H1 (cell line): ENCODE data around the gene KLRC2. TPM values are rescaled to one million over a fixed set of nuclear protein-coding genes. Genes with fewer than 3 reads are reported as not detected.

Experiments used
- CTCF ChIA-PET: fragments of 300-600 bp; sonication (Branson Sonifier 250); formaldehyde crosslinking; loops from one replicate; lab custom pipeline; 2021; ENCODE audit not compliant: partially characterized antibody; lab: Charles Lee
- POLR2A ChIA-PET: fragments of 300-600 bp; sonication (Branson Sonifier 250); formaldehyde crosslinking; loops from one replicate; lab custom pipeline; 2021; ENCODE audit warnings: inconsistent platforms; ENCODE audit not compliant: partially characterized antibody; lab: Charles Lee
- DNase-seq, 2 experiments: peaks; one replicate each; pipeline versions ENCODE4 v3.0.0 to v3.0.0-alpha.2; 2010 to 2022; ENCODE audit warnings: low spot score in 2 of 2, low read depth in 1 of 2, mixed read lengths in 1 of 2
- FAIRE-seq: peaks from 2 replicates; lab custom pipeline; 2011; peaks lifted over from hg19 to GRCh38; lab: Jason Lieb, UNC
- H2AFZ ChIP-seq: 2 replicates; pipeline ENCODE4 v1.8.1; 2012; ENCODE audit warnings: low read length, inconsistent platforms
- H2AK5ac ChIP-seq: 2 replicates; pipeline ENCODE4 v1.6.1; 2013; ENCODE audit warnings: low read depth, low read length
- H2BK120ac ChIP-seq: replicated peaks from 2 replicates; pipeline ENCODE3; 2013; ENCODE audit warnings: low read depth, low read length, inconsistent platforms
- H2BK12ac ChIP-seq: 2 replicates; pipeline ENCODE4 v1.6.1; 2013; ENCODE audit warnings: low read depth, low read length
- H2BK15ac ChIP-seq: 2 replicates; pipeline ENCODE4 v1.6.1; 2013; ENCODE audit warnings: low read length
- H2BK20ac ChIP-seq: 2 replicates; pipeline ENCODE4 v1.6.1; 2013; ENCODE audit warnings: low read length
- H2BK5ac ChIP-seq: 2 replicates; pipeline ENCODE4 v1.6.1; 2013; ENCODE audit warnings: low read depth, low read length
- H3K14ac ChIP-seq: 2 replicates; pipeline ENCODE4 v1.6.1; 2013; ENCODE audit warnings: inconsistent platforms; ENCODE audit not compliant: insufficient read length
- H3K18ac ChIP-seq: 2 replicates; pipeline ENCODE4 v1.6.1; 2013; ENCODE audit warnings: low read length; ENCODE audit errors: extremely low read depth
- H3K23ac ChIP-seq: 2 replicates; pipeline ENCODE4 v1.6.1; 2013; ENCODE audit warnings: inconsistent platforms; ENCODE audit not compliant: insufficient read length
- H3K23me2 ChIP-seq: 2 replicates; pipeline ENCODE4 v1.6.1; 2013; ENCODE audit warnings: low read depth, low read length
- H3K27ac ChIP-seq: 2 replicates; pipeline ENCODE4 v1.6.1; 2011; ENCODE audit warnings: low read depth, low read length, inconsistent platforms
- H3K27me3 ChIP-seq, 4 experiments: replicated peaks in 1 of 4; 1 replicate in 1 of 4; 2 replicates in 3 of 4; pipeline versions ENCODE4 v1.6.1 to v1.8.1; 2011 to 2013; ENCODE audit warnings: low read length in 3 of 4, mild to moderate bottlenecking in 3 of 4, inconsistent platforms in 2 of 4, mixed read lengths in 2 of 4, moderate library complexity in 1 of 4; ENCODE audit not compliant: control insufficient read depth in 3 of 4, insufficient read depth in 3 of 4; ENCODE audit errors: extremely low read depth in 1 of 4
- H3K36me3 ChIP-seq, 4 experiments: 2 replicates each; pipeline versions ENCODE4 v1.6.1 to v1.8.1; 2011 to 2013; ENCODE audit warnings: mild to moderate bottlenecking in 4 of 4, low read length in 3 of 4, moderate library complexity in 2 of 4, control low read depth in 1 of 4, inconsistent platforms in 1 of 4; ENCODE audit not compliant: insufficient read depth in 4 of 4, control insufficient read depth in 2 of 4
- H3K4ac ChIP-seq: replicated peaks from 2 replicates; pipeline ENCODE3; 2013; ENCODE audit warnings: low read length, low read depth, mixed read lengths, inconsistent platforms; ENCODE audit not compliant: insufficient read length
- H3K4me1 ChIP-seq, 4 experiments: replicated peaks in 1 of 4; 1 replicate in 1 of 4; 2 replicates in 3 of 4; pipeline versions ENCODE4 v1.6.1 to v1.8.1; 2011 to 2013; ENCODE audit warnings: low read length in 3 of 4, inconsistent platforms in 2 of 4, mixed read lengths in 1 of 4; ENCODE audit not compliant: insufficient read depth in 4 of 4, control insufficient read depth in 3 of 4
- H3K4me2 ChIP-seq, 2 experiments: 2 replicates each; pipeline versions ENCODE4 v1.6.1 to v1.8.1; 2011 to 2013; ENCODE audit warnings: low read depth in 2 of 2, low read length in 2 of 2, control low read depth in 1 of 2, inconsistent platforms in 1 of 2, mild to moderate bottlenecking in 1 of 2; ENCODE audit not compliant: insufficient read depth in 1 of 2
- H3K4me3 ChIP-seq, 4 experiments: fragments of 200-600, 300-600 bp in 1 of 4; sonication (generic), shearing (Covaris generic), sonication (Bioruptor Twin) in 1 of 4; 2 replicates each; pipeline versions ENCODE4 v1.5.1 to v1.8.1; 2011 to 2016; ENCODE audit warnings: low read length in 4 of 4, low read depth in 3 of 4, control low read depth in 2 of 4, inconsistent platforms in 2 of 4, mild to moderate bottlenecking in 2 of 4, mixed read lengths in 1 of 4, moderate library complexity in 1 of 4; ENCODE audit not compliant: insufficient read depth in 2 of 4; ENCODE audit errors: extremely low read depth in 1 of 4
- H3K56ac ChIP-seq: replicated peaks from 2 replicates; pipeline ENCODE3; 2013; ENCODE audit warnings: low read depth, mild to moderate bottlenecking, mixed read lengths, low read length, inconsistent platforms; ENCODE audit not compliant: insufficient read length
- H3K79me1 ChIP-seq: 2 replicates; pipeline ENCODE4 v1.6.1; 2013; ENCODE audit warnings: low read depth, low read length, control low read depth
- H3K79me2 ChIP-seq, 2 experiments: 2 replicates each; pipeline versions ENCODE4 v1.6.1 to v1.8.1; 2012 to 2013; ENCODE audit warnings: low read length in 2 of 2, mild to moderate bottlenecking in 2 of 2, inconsistent platforms in 1 of 2; ENCODE audit not compliant: insufficient read depth in 2 of 2, control insufficient read depth in 1 of 2
- H3K9ac ChIP-seq, 4 experiments: replicated peaks in 1 of 4; 1 replicate in 1 of 4; 2 replicates in 3 of 4; pipeline versions ENCODE4 v1.6.1 to v1.8.1; 2011 to 2013; ENCODE audit warnings: low read depth in 3 of 4, low read length in 3 of 4, control low read depth in 2 of 4, mild to moderate bottlenecking in 2 of 4, moderate library complexity in 2 of 4, inconsistent platforms in 1 of 4; ENCODE audit errors: extremely low read depth in 1 of 4
- H3K9me3 ChIP-seq, 2 experiments: 2 replicates each; pipeline versions ENCODE4 v1.6.1 to v1.8.1; 2012 to 2013; ENCODE audit warnings: mild to moderate bottlenecking in 2 of 2, moderate library complexity in 2 of 2, control low read depth in 1 of 2, inconsistent platforms in 1 of 2, low read depth in 1 of 2, low read length in 1 of 2, mixed read lengths in 1 of 2; ENCODE audit not compliant: insufficient read depth in 2 of 2
- H4K20me1 ChIP-seq, 2 experiments: replicated peaks in 1 of 2; 2 replicates each; pipeline versions ENCODE3 to v1.8.1; 2011 to 2013; ENCODE audit warnings: inconsistent platforms in 2 of 2, low read length in 2 of 2, mild to moderate bottlenecking in 1 of 2; ENCODE audit not compliant: insufficient read depth in 2 of 2, control insufficient read depth in 1 of 2
- H4K5ac ChIP-seq: 2 replicates; pipeline ENCODE4 v1.6.1; 2013; ENCODE audit warnings: low read length, low read depth, mixed read lengths, inconsistent platforms; ENCODE audit not compliant: insufficient read length
- H4K8ac ChIP-seq: 2 replicates; pipeline ENCODE4 v1.8.0; 2013; ENCODE audit warnings: mild to moderate bottlenecking, moderate library complexity, low read length, inconsistent platforms; ENCODE audit not compliant: insufficient read depth; ENCODE audit errors: extremely low read depth
- H4K91ac ChIP-seq: replicated peaks from 2 replicates; pipeline ENCODE3; 2013; ENCODE audit warnings: low read length, mixed read lengths, inconsistent platforms; ENCODE audit not compliant: insufficient read length
- GTF2F1 ChIP-seq: IDR thresholded peaks from 2 replicates; pipeline ENCODE4 v1.6.1; 2012; ENCODE audit warnings: low read depth, low read length, improper control_type of control experiment, borderline replicate concordance
- HDAC6 ChIP-seq: IDR thresholded peaks from one replicate; pipeline ENCODE4 v1.7.1; 2012; ENCODE audit warnings: low read depth, mild to moderate bottlenecking, inconsistent platforms, low read length, moderate library complexity
- POLR2A ChIP-seq, 2 experiments: IDR thresholded peaks; 1 replicate in 1 of 2; 2 replicates in 1 of 2; pipeline ENCODE4 v1.6.1; 2011; ENCODE audit warnings: low read depth in 2 of 2, low read length in 2 of 2, mild to moderate bottlenecking in 2 of 2; ENCODE audit errors: control extremely low read depth in 1 of 2
- SAP30 ChIP-seq: fragments of 300-600 bp; sonication (generic); IDR thresholded peaks from 2 replicates; pipeline ENCODE4 v1.7.1; 2012; ENCODE audit warnings: low read length, moderate library complexity, mild to moderate bottlenecking, inconsistent platforms; ENCODE audit not compliant: insufficient read depth, insufficient replicate concordance
- TAF1 ChIP-seq: IDR thresholded peaks from 2 replicates; pipeline ENCODE4 v1.6.1; 2011; ENCODE audit warnings: mild to moderate bottlenecking, low read depth, low read length
- YY1 ChIP-seq: IDR thresholded peaks from 2 replicates; pipeline ENCODE4 v1.6.1; 2011; ENCODE audit warnings: low read depth, mild to moderate bottlenecking, low read length
- WGBS, 2 experiments: shearing (Covaris generic) in 1 of 2; methylation state at CpG; one replicate each; pipeline versions ENCODE4 v1.1.6 to v1.1.7; 2013 to 2015; ENCODE audit warnings: low lambda C conversion rate in 2 of 2, mixed read lengths in 2 of 2, inconsistent platforms in 1 of 2, low coverage in 1 of 2, missing lambda C conversion rate in 1 of 2; ENCODE audit not compliant: insufficient replicate concordance in 2 of 2, insufficient coverage in 1 of 2, insufficient read length in 1 of 2; ENCODE audit errors: extremely low coverage in 1 of 2, missing lambda C conversion rate in 1 of 2; 5-methylcytosine and 5-hydroxymethylcytosine counted together
- polyA plus RNA-seq, 7 experiments: library from polyadenylated mRNA; depleted of rRNA in 3 of 7; stranded (reverse) in 5 of 7; unstranded in 2 of 7; fragments of >200 nt in 5 of 7; fragments of 200-250 nt in 2 of 7; gene quantifications; 1 replicate in 5 of 7; 2 replicates in 1 of 7; 4 replicates in 1 of 7; pipeline versions ENCODE4 v1.2.1 to v1.2.3, GENCODE V29; 2011 to 2013; ENCODE audit warnings: missing spikeins in 2 of 7, mixed read lengths in 2 of 7
- total RNA-seq: library from RNA; stranded (reverse); fragmentation: NEBNext Ultra II Directional; extraction: Animal tissue kit (Norgen Biotek cat#: 25700); gene quantifications from 2 replicates; pipeline ENCODE4 v1.2.1, GENCODE V29; 2021

KLRC2 gene
- total and polyA plus RNA-seq, 2 of the 8 experiments (the other 6 are each of a cell fraction or from before 2014, with no cell fraction given): not detected

GRCh38 chr12:10457760-10458159 is 21.9 kb upstream of the KLRC2 start:
- Histone ChIP-seq H3K4me2 (peak overlapping the region; percentile 43 to 48; a peak in 2 of 4 replicates), H3K56ac (no peak overlapping the region), H4K20me1 (no peaks in the 10 kb centered on the region), H2BK12ac (no peak overlapping the region), H2BK15ac (no peak overlapping the region), H3K4me1 (peaks cover 0 to 3% (median 0%) of the 10 kb centered on the region in 4 experiments; a peak in 1 of 7 replicates), H3K4me3 (no peak overlapping the region; a peak in 1 of 8 replicates), H3K79me2 (no peaks in the 10 kb centered on the region), H3K14ac (no peak overlapping the region), H2AK5ac (no peak overlapping the region), H3K23ac (no peak overlapping the region), H3K4ac (no peak overlapping the region), H2BK120ac (no peak overlapping the region), H3K23me2 (no peaks in the 10 kb centered on the region), H3K27me3 (peaks cover 0 to 2% (median 0%) of the 10 kb centered on the region in 4 experiments; a peak in 1 of 7 replicates), H3K79me1 (no peaks in the 10 kb centered on the region), H3K9me3 (0 out of 4 replicates have a peak, but pooled peaks cover 0 to 3% of the 10 kb centered on the region in 2 experiments), H3K9ac (no peak overlapping the region; a peak in 1 of 7 replicates), H2BK20ac (peak overlapping the region; percentile 34; the same call in 1 of the 2 replicates), H3K18ac (peak overlapping the region; percentile 82; the same call in 1 of the 2 replicates), H4K5ac (no peak overlapping the region), H3K36me3 (no peaks in the 10 kb centered on the region), H3K27ac (0 out of 2 replicates have a peak overlapping the region, but pooled peaks have one; percentile 19), H4K8ac (no peak overlapping the region), H2BK5ac (no peak overlapping the region), H2AFZ (peak overlapping the region; percentile 78; the same call in 1 of the 2 replicates), H4K91ac (no peak overlapping the region)
- 78% methylated on average over 3 of the region's 3 CpGs; no CpG with 5 or more reads in 1 of the 2 experiments for WGBS, 2 experiments
- CTCF ChIA-PET: interaction anchor here (1.0 to 1.2 kb wide), 2 partner anchors 9 to 46 kb away, joined by 3 read pairs; no protein-coding TSS in a partner anchor
- POLR2A ChIA-PET: interaction anchor here (1.2 kb wide), 1 partner anchor 100 kb away, joined by 3 read pairs; no protein-coding TSS in a partner anchor
- TF ChIP-seq HDAC6 (no peak), POLR2A (IDR thresholded peaks at IDR 0.05; ENCODE audit: control extremely low read depth in 1 of 2, low read depth in 2 of 2, low read length in 2 of 2) (peak in 1 of 2 experiments; percentile 35; a peak in 1 of 3 replicates), GTF2F1 (no peak), SAP30 (no peak), YY1 (0 out of 2 replicates have a peak, but pooled peaks have one; percentile 48), TAF1 (0 out of 2 replicates have a peak, but pooled peaks have one; percentile 19)
- peak; percentile 90 for FAIRE-seq
- peak in 1 of 2 experiments; percentile 10 for DNase-seq
